Measurements from ENCODE around the gene ABCC8.

ABCC8 gene

DNA sequence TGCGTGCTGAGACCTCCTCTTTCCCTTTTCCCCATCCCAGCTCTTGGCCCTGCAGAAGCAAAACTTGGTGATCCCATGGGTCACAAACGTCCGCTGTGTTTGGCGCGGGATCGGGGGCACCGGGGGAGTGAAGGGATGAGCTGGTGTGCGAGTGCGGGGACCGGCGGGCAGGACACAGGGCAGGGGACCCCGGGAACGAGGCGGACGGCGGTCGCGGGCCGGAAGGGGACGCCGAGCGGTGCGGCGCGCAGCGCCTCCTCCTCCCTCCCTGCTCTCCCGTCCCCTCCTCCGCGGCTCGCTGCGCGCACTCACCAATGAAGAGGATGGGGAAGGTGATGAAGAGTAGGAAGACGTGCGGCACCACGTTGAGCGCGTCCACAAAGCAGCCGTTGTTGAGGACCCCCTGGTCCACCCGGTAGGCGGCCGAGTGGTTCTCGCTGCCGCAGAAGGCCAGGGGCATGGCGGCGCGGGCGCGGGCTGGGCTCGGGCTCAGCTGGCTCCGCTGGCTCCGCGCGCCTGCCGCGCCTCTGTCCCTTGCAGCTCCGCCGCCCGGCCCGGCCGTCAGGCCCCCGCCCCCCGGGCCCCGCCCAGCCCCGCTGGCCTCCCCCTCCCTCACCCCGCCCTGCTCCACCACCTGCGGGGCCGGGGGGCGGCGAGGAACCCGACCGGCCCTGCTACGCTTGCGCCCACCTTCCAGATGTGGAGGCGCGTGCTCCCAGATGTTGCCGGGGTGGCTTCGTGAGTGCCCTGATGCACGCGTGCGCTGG lies at the start of gene ABCC8:
TSS of gene ABCC8 (minus strand) at position 529 of the 767 bp plus-strand sequence. CDS start at position 460, 69 bp downstream.
- no peak within 1 kb of the TSS for H3K4me3 ChIP-seq (ENCODE audit: low read depth, low read length)
- TF ChIP-seq, protein P1, sequence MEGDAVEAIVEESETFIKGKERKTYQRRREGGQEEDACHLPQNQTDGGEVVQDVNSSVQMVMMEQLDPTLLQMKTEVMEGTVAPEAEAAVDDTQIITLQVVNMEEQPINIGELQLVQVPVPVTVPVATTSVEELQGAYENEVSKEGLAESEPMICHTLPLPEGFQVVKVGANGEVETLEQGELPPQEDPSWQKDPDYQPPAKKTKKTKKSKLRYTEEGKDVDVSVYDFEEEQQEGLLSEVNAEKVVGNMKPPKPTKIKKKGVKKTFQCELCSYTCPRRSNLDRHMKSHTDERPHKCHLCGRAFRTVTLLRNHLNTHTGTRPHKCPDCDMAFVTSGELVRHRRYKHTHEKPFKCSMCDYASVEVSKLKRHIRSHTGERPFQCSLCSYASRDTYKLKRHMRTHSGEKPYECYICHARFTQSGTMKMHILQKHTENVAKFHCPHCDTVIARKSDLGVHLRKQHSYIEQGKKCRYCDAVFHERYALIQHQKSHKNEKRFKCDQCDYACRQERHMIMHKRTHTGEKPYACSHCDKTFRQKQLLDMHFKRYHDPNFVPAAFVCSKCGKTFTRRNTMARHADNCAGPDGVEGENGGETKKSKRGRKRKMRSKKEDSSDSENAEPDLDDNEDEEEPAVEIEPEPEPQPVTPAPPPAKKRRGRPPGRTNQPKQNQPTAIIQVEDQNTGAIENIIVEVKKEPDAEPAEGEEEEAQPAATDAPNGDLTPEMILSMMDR (IDR thresholded peaks at IDR 0.05; ENCODE audit: low read depth, low read length), result no peak

DNA sequence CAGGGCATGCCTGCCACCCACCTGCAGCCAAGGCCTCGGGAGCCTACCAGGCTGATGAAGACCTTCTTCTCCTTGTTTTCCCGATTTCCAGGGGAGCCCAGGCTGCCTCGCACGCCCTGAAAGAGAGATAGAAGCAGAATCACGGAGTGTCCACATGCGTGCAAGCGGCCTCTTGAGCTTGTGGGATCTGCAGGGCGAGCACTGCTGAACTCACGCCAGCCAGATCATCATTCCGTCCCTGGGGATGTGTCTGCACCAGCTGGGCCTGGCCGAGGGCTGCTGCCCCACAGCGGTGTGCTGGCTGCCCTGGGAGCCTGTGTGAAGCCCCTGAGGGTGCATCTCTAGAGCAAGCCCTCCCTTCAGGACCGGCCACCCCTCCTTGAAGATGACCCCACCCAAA lies 49.7 kb upstream of the ABCC8 start:
- H3K4me3 ChIP-seq (ENCODE audit: low read depth, low read length), result no peak overlapping the region

DNA sequence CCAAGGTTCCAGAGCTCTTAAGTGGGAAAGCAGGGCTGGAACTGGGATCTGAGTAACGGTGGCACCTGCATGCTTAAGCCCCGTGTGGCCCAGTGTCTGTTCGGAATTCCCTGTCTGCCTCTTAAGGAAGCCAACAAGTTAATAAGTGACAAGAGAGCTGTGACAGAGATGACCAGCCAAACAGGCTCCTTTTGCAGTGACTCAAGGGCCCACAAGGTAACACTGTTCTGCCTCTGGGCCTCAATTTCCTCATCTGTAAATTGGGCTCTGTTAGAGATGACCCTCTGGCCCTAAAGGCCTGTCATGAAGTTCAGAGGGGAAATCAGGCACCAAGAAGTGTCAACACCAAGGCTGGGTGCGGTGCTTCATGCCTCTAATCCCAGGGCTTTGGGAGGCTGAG lies 48.9 kb upstream of the ABCC8 start:
- TF ChIP-seq, protein P1 (IDR thresholded peaks at IDR 0.05; ENCODE audit: low read depth, low read length), result no peak
- no peak overlapping the region for H3K4me3 ChIP-seq (ENCODE audit: low read depth, low read length)

More for the DNA sequence above, 49.7 kb upstream of the ABCC8 start:
- TF ChIP-seq, protein P1 (IDR thresholded peaks at IDR 0.05; ENCODE audit: low read depth, low read length), result no peak

DNA sequence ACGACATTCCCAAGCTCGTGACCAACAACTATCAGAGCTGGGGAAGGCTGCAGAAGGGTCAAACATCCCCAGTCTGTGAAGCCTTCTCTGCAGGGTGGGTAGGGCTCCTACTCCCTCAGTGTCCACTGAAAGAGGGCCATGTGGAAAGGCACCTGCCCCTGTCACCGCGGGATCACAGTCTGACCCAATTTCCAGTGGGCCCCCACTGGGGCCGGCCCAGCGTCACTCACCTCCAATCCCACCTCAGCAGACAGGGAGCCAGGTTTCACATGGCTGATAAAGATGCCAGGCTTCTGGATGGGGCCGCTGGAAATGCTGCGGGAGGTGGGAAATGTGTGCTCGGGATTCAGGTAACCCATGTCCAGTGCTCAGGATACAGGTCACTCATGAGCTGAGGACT lies 47.6 kb upstream of the ABCC8 start:
- TF ChIP-seq, protein P1 (IDR thresholded peaks at IDR 0.05; ENCODE audit: low read depth, low read length), result no peak
- H3K4me3 ChIP-seq (ENCODE audit: low read depth, low read length), result no peak overlapping the region

DNA sequence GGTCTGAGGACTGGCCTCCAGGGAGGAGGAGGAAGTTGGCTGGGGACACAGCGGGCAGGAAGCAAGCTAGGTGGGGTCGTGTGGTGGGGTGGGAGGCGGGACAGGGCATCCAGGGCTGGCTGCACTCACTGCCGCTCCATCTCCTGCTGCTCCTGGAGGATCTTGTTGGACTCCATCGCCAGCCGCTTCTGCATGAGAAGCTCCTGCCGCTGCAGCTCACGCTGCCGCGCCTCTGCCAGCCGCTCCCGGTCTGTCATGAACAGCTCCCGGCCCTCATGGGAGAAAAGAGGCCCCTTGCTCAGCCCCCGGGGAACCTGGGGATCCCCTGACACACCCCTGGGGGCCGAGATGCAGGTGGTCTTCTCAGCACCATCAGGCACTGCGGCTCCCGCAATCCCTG lies 46.0 kb upstream of the ABCC8 start:
- TF ChIP-seq, protein P1 (IDR thresholded peaks at IDR 0.05; ENCODE audit: low read depth, low read length), result no peak
- no peak overlapping the region for H3K4me3 ChIP-seq (ENCODE audit: low read depth, low read length)

DNA sequence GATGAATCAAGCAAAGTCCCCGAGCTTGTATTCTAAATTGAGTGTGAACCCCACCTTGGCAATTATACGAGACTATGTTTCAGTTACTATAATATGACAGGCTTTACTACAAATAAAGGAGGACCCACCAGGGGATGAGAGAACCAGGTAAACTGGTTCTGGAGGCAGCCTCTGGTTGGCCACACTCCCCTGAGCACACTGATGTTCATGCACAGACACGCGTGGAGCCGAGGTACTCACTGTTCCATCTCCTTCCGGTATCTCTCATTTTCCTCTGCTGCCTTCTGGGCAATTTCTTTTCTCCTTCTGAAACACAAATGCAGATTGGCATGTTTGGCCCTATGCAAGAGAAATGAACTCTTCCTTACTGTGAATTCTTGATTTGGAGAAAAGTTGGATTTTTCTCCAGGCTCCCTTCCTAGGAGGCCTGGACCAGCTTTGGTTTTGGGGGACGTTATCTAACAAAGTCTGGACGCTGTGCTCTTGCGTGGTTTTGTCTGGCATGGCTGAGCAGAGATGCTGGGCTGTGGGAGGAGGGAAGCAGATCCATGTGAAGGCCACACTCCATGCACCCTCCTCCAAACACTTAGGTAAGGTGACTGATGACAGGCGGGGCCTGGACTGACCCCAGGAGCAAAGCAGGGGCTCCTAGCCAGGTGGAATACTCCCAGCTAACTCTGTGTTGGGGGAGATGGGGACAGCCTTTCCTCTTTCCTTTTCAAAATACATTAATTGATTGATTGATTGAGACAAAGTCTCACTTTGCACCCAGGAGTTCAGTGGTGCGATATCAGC lies 44.7 kb upstream of the ABCC8 start:
- TF ChIP-seq, protein P1 (IDR thresholded peaks at IDR 0.05; ENCODE audit: low read depth, low read length), result no peak
- no peak overlapping the region for H3K4me3 ChIP-seq (ENCODE audit: low read depth, low read length)
